Glutamatergic neuron (in vitro differentiated cells): ENCODE results near the gene PLA1A. TPM values are rescaled to one million over a fixed set of nuclear protein-coding genes. Genes with fewer than 3 reads are reported as not detected.
"Not testable (repeated sequence)": the region's sequence is repeated elsewhere in the genome, so short reads cannot be mapped to it uniquely, and the experiment has no call there.

Experiments used
- DNase-seq: peaks from one replicate; pipeline ENCODE4 v3.0.0; 2022
- H3K27ac Mint-ChIP-seq: one replicate; pipeline ENCODE4 v1.8.0; 2020; ENCODE audit warnings: mild to moderate bottlenecking, mixed read lengths, inconsistent platforms; ENCODE audit not compliant: unreplicated experiment
- H3K27me3 Mint-ChIP-seq: one replicate; pipeline ENCODE4 v1.8.0; 2020; ENCODE audit warnings: mild to moderate bottlenecking, moderate library complexity, mixed read lengths, inconsistent platforms; ENCODE audit not compliant: unreplicated experiment
- H3K36me3 Mint-ChIP-seq: one replicate; pipeline ENCODE4 v1.8.0; 2020; ENCODE audit warnings: mild to moderate bottlenecking, mixed read lengths, inconsistent platforms; ENCODE audit not compliant: unreplicated experiment
- H3K4me1 Mint-ChIP-seq: one replicate; pipeline ENCODE4 v1.8.0; 2020; ENCODE audit warnings: mild to moderate bottlenecking, low read depth, mixed read lengths, inconsistent platforms; ENCODE audit not compliant: unreplicated experiment
- H3K4me3 Mint-ChIP-seq: one replicate; pipeline ENCODE4 v1.8.0; 2020; ENCODE audit warnings: mild to moderate bottlenecking, mixed read lengths, inconsistent platforms; ENCODE audit not compliant: unreplicated experiment
- H3K9me3 Mint-ChIP-seq: one replicate; pipeline ENCODE4 v1.8.0; 2020; ENCODE audit warnings: mild to moderate bottlenecking, moderate library complexity, mixed read lengths, inconsistent platforms; ENCODE audit not compliant: unreplicated experiment
- total RNA-seq: library from RNA; stranded (reverse); fragmentation: NEBNext Ultra II Directional; extraction: Animal tissue kit (Norgen Biotek cat#: 25700); gene quantifications from one replicate; pipeline ENCODE4 v1.2.1, GENCODE V29; 2021; ENCODE audit not compliant: unreplicated experiment
- TF ChIP-seq, protein P1 (sequence below): fragments of 200-600 bp; sonication (generic); IDR thresholded peaks from one replicate; pipeline ENCODE4 v1.5.0; 2021; ENCODE audit not compliant: partially characterized antibody, unreplicated experiment

The PLA1A gene
- total RNA-seq, 1 donor from 2014 or later = not detected

DNA sequence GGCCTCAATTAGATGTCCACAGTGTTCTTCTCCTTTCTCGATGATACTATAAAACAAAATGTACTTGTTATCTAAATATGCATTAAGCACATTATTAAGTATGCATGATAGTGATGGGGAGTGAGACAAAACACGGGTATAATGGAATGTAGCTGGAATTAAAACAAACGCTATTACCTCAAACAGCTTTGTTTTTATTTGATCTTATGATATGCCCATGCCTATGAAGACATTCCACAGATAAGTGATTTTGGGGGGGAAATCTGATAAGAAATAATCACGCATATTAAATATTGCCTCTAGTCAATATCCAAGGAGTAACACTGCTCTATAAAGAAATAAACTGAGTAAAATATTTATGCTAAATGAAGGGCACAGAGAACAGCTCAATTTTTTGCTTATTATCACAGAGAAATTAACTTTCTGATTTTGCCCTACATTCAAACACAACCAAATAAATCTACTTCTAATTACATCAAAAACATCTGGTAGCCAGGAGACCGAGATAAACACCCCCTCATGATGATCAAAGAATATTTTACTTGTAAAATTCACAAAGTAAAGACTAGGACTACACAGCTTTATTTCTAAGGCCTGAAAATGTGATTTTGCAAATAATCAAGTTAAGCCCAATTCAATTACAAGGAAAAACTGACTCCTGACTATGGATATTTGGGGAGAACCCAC lies 77.6 kb downstream of the PLA1A start:
- Mint-ChIP-seq H3K4me1 (peaks cover 6% of the 10 kb centered on the region), H3K9me3 (peaks cover 5% of the 10 kb centered on the region), H3K27ac (peak overlapping the region; percentile 18), H3K4me3 (peak overlapping the region; percentile 88), H3K36me3 (no peaks in the 10 kb centered on the region), H3K27me3 (no peaks in the 10 kb centered on the region)
- TF ChIP-seq, protein P1, sequence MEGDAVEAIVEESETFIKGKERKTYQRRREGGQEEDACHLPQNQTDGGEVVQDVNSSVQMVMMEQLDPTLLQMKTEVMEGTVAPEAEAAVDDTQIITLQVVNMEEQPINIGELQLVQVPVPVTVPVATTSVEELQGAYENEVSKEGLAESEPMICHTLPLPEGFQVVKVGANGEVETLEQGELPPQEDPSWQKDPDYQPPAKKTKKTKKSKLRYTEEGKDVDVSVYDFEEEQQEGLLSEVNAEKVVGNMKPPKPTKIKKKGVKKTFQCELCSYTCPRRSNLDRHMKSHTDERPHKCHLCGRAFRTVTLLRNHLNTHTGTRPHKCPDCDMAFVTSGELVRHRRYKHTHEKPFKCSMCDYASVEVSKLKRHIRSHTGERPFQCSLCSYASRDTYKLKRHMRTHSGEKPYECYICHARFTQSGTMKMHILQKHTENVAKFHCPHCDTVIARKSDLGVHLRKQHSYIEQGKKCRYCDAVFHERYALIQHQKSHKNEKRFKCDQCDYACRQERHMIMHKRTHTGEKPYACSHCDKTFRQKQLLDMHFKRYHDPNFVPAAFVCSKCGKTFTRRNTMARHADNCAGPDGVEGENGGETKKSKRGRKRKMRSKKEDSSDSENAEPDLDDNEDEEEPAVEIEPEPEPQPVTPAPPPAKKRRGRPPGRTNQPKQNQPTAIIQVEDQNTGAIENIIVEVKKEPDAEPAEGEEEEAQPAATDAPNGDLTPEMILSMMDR = no peak
- no peak for DNase-seq

DNA sequence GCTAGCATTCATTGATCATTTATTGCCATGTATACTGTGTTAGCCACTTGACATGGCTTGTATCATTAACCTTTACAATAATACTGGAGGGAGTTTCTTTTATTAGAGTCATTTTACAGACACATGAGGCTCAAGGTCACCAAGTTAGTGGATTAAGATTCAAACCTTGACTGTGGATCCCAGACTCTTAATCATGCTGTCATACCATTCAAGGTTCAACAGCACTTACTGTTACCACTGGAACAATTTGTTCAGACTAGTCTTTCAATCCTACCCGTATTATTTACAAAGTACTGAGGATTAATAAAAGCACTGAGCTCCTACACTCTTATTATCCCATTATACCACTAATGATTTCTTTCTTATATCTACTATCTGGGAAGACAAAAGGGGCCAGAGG lies 78.3 kb downstream of the PLA1A start:
- H3K27me3 Mint-ChIP-seq = no peaks in the 10 kb centered on the region
- no peak for DNase-seq
- peaks cover 6% of the 10 kb centered on the region for H3K4me1 Mint-ChIP-seq
- TF ChIP-seq, protein P1 = no peak
- H3K27ac Mint-ChIP-seq = peak overlapping the region; percentile 90
- H3K9me3 Mint-ChIP-seq = peaks cover 5% of the 10 kb centered on the region
- H3K36me3 Mint-ChIP-seq = no peaks in the 10 kb centered on the region
- peak overlapping the region; percentile 88 for H3K4me3 Mint-ChIP-seq

DNA sequence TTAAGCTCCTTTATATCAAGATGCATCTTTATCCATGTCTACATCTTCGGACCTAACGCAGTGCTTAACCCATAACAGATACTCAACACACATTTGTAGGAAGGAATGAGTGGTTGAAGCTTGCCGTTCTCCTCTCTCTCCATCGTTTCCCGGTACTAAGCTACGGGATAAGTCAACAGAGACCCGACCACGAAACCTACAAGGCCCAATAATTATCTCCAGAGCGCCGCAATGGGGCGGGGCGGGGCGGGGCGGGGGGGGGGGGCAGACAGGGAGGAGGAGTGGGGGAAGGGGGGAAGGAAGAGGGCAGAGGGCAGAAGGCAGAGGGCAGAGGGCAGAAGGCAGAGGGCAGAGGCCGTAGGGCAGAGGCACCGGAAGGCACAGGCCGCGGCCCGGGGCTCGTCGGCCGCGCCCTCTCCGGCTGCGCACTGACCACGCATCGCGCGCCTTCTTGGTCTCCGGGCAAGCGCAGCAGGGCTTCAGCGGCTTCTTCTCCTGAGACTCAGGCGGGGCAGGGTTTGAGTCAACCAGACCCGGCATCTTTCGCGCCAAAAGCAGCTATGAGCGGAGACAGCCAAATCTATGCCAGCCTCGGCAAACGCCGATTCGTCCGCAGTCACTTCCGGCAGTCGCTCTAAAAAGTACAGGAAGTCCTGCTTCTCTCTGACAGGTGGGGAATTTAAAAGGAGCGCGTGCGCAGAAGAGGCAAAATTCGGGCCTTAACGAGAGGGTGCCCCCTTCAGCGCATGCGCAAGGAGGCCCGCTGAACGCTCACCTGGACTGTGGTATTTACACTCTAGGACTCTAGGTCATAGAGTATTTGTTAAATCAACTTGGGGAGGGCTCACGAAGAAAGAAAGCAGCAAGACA lies 79.3 kb downstream of the PLA1A start, which contains the start of gene COX17:
Gene COX17, minus strand, starts transcription at position 636 of the 870 bp plus-strand sequence. Its CDS starts 96 bp downstream, at position 540.
- peaks cover 6% of the 10 kb centered on the region for H3K4me1 Mint-ChIP-seq

DNA sequence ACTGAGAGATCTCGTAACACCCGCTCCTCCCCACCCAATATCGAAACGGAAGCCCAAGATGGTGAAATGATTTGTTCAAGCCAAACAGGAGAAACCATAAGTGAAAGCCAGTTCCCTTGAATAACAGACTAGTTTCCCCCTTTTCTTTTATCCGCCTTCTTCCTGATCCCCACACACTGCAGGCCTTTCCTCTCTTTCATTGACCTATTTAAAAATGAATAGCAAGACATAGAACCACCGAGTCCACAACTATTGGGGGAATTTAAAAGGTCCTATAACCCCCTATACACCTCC lies 79.9 kb downstream of the PLA1A start:
- H3K36me3 Mint-ChIP-seq = no peaks in the 10 kb centered on the region
- DNase-seq = no peak
- H3K27me3 Mint-ChIP-seq = no peaks in the 10 kb centered on the region
- TF ChIP-seq, protein P1 = no peak
- peak overlapping the region; percentile 88 for H3K4me3 Mint-ChIP-seq
- peaks cover 5% of the 10 kb centered on the region for H3K9me3 Mint-ChIP-seq
- H3K27ac Mint-ChIP-seq = peak overlapping the region; percentile 81
- peaks cover 6% of the 10 kb centered on the region for H3K4me1 Mint-ChIP-seq

More for the DNA sequence above, 79.3 kb downstream of the PLA1A start, which contains the start of gene COX17:
- H3K27ac Mint-ChIP-seq = peak within 1 kb of the TSS; percentile 90
- peaks cover 5% of the 10 kb centered on the region for H3K9me3 Mint-ChIP-seq
- H3K27me3 Mint-ChIP-seq = no peaks in the 10 kb centered on the region
- H3K4me3 Mint-ChIP-seq = peak within 1 kb of the TSS; percentile 88
- TF ChIP-seq, protein P1 = no peak
- DNase-seq = peak; percentile 86
- no peaks in the 10 kb centered on the region for H3K36me3 Mint-ChIP-seq

DNA sequence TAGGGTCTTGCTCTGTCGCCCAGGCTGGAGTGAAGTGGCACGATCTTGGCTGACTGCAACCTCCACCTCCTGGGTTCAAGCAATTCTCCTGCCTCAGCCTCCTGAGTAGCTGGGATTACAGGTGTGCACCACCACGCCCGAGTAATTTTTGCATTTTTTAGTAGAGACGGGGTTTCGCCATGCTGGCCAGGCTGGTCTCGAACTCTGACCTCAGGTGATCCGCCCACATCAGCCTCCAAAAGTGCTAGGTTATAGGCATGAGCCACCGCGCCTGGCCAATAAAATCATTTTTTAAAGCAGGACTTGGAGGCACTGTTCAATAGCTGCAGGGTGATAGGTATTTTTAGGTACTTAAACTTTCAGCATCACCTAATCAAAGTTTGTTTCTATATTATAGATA lies 80.5 kb downstream of the PLA1A start:
- not testable (repeated sequence) for H3K4me1 Mint-ChIP-seq, H3K27ac Mint-ChIP-seq, H3K9me3 Mint-ChIP-seq, H3K4me3 Mint-ChIP-seq, H3K27me3 Mint-ChIP-seq, H3K36me3 Mint-ChIP-seq, DNase-seq

Other genes with a start within 250 kb of the PLA1A start
- 22.8 TPM for gene TMEM39A, start 134.3 kb upstream of the PLA1A start, total RNA-seq
- 17.4 TPM for gene POGLUT1, start 128.9 kb upstream of the PLA1A start, total RNA-seq
- gene TIMMDC1, start 99.3 kb upstream of the PLA1A start, total RNA-seq = 75.4 TPM
- gene CD80, start 38.3 kb upstream of the PLA1A start, total RNA-seq = not detected
- gene ADPRH, start 18.4 kb upstream of the PLA1A start, total RNA-seq = 1.1 TPM
- 1.4 TPM for gene POPDC2, start 62.7 kb downstream of the PLA1A start, total RNA-seq
- 38.0 TPM for gene COX17, start 79.5 kb downstream of the PLA1A start, total RNA-seq
- 0.59 TPM for gene CFAP91, start 105.1 kb downstream of the PLA1A start, total RNA-seq
- gene NR1I2, start 184.2 kb downstream of the PLA1A start, total RNA-seq = not detected